Neural crest cell (in vitro differentiated cells): Measurements from ENCODE around the gene CHRDL2. TPM values are rescaled to one million over a fixed set of nuclear protein-coding genes. Genes with fewer than 3 reads are reported as not detected.
A peak's percentile ranks its signal among the peaks of the same experiment; 100 is the strongest.
"Not testable (repeated sequence)": the region's sequence is repeated elsewhere in the genome, so short reads cannot be mapped to it uniquely, and the experiment has no call there.

Experiments used
- DNase-seq: peaks from one replicate; pipeline ENCODE4 v3.0.0; 2021; ENCODE audit warnings: low read depth, mixed read lengths, low spot score
- H3K27ac Mint-ChIP-seq: one replicate; pipeline ENCODE4 v1.8.0; 2021; ENCODE audit warnings: mild to moderate bottlenecking, mixed read lengths; ENCODE audit not compliant: unreplicated experiment
- H3K27me3 Mint-ChIP-seq: 2 replicates; pipeline ENCODE4 v1.8.0; 2021; ENCODE audit warnings: low read depth, mild to moderate bottlenecking, mixed read lengths
- H3K36me3 Mint-ChIP-seq: 2 replicates; pipeline ENCODE4 v1.8.0; 2021; ENCODE audit warnings: low read depth, mild to moderate bottlenecking, mixed read lengths
- H3K4me1 Mint-ChIP-seq: 2 replicates; pipeline ENCODE4 v1.8.0; 2021; ENCODE audit warnings: mixed read lengths
- H3K4me3 Mint-ChIP-seq: one replicate; pipeline ENCODE4 v1.8.0; 2021; ENCODE audit warnings: mild to moderate bottlenecking, mixed read lengths
- H3K9me3 Mint-ChIP-seq: 2 replicates; pipeline ENCODE4 v1.8.0; 2021; ENCODE audit warnings: mixed read lengths
- CTCF ChIP-seq: fragments of 200-600 bp; sonication (generic); conservative IDR thresholded peaks from 2 replicates; pipeline ENCODE4 v1.5.0; 2021; ENCODE audit warnings: antibody characterized with exemption, mild to moderate bottlenecking
- total RNA-seq: library from RNA; stranded (reverse); gene quantifications from 2 replicates; pipeline ENCODE4 v1.2.1, GENCODE V29; 2021

CHRDL2 gene
- total RNA-seq, 1 donor from 2014 or later: 0.35 TPM

GRCh38 chr11:74754507-74755252 lies 23.5 kb upstream of the CHRDL2 start:
- TF ChIP-seq CTCF: no peak
- no peak for DNase-seq
- Mint-ChIP-seq H3K9me3 (peaks cover 4% of the 10 kb centered on the region), H3K36me3 (peaks cover 13% of the 10 kb centered on the region), H3K27me3 (no peaks in the 10 kb centered on the region), H3K4me1 (peaks cover 24% of the 10 kb centered on the region), H3K27ac (no peak overlapping the region), H3K4me3 (no peak overlapping the region)

- H3K27me3 Mint-ChIP-seq: no peaks in the 10 kb centered on the region
- H3K9me3 Mint-ChIP-seq: peaks cover under 1% of the 10 kb centered on the region
- no peak overlapping the region for H3K27ac Mint-ChIP-seq
- no peak for DNase-seq
- peaks cover 42% of the 10 kb centered on the region for H3K4me1 Mint-ChIP-seq
- TF ChIP-seq CTCF: no peak
- H3K36me3 Mint-ChIP-seq: peaks cover 9% of the 10 kb centered on the region
- peak overlapping the region; percentile 82 for H3K4me3 Mint-ChIP-seq
Observed at GRCh38 chr11:74751303-74751702, 20.1 kb upstream of the CHRDL2 start.

- H3K9me3 Mint-ChIP-seq, H3K36me3 Mint-ChIP-seq, DNase-seq, H3K27ac Mint-ChIP-seq, H3K27me3 Mint-ChIP-seq: not testable (repeated sequence)
- H3K4me3 Mint-ChIP-seq: peak overlapping the region; percentile 91
- peaks cover 41% of the 10 kb centered on the region for H3K4me1 Mint-ChIP-seq
Observed at GRCh38 chr11:74750598-74750997, 19.4 kb upstream of the CHRDL2 start.

- Mint-ChIP-seq H3K36me3 (peaks cover 3% of the 10 kb centered on the region), H3K27me3 (no peaks in the 10 kb centered on the region), H3K27ac (no peak overlapping the region), H3K4me1 (peaks cover 37% of the 10 kb centered on the region), H3K4me3 (peak overlapping the region; percentile 91), H3K9me3 (no peaks in the 10 kb centered on the region)
- TF ChIP-seq CTCF: no peak
- no peak for DNase-seq
Observed at GRCh38 chr11:74749965-74750296, 18.7 kb upstream of the CHRDL2 start.

DNA sequence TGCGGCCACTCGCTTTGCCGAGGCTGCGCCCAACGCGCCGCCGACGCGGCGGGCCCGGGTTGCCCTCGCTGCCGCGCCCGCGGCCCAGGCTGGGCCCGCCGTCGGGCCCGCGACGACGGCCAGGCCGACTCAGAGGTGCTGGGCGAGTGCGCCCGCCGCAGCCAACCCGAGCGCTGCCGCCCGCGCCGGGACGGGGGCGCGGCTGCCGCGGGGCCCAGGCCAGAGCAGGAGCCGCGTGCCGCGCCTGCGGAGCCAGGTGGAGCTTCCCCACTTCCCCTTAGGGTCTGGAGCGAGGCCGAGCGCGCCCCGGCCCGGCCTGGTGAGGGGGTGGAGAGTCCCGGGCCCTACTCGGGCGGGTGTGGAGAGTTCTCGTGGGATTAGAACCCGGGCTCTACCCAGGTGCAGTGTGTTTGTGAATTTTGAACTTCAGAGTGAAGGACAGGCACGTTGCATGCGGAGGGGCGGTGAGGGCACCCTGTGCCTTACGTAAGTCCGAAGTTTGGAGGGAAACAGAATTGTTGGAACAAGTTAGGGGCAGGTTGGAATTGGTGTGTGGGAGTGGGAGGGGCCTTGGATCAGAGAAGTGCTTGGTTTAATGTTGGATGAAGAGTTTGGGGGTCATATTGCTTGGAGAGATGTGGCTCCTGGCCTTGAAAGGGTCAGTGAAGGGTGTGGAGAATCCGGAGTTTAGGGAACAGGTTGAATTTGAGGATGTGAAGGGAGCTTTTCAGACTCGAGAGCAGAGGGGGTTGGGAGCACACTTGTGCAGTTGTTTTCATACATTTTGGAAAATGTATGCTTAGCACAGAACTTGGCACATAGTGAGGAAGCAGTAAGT lies 18.1 kb upstream of the CHRDL2 start:
- H3K9me3 Mint-ChIP-seq: no peaks in the 10 kb centered on the region
- H3K4me3 Mint-ChIP-seq: peak overlapping the region; percentile 91
- no peaks in the 10 kb centered on the region for H3K27me3 Mint-ChIP-seq
- H3K27ac Mint-ChIP-seq: peak overlapping the region; percentile 95
- H3K36me3 Mint-ChIP-seq: peaks cover 3% of the 10 kb centered on the region
- H3K4me1 Mint-ChIP-seq: peaks cover 37% of the 10 kb centered on the region
- no peak for TF ChIP-seq CTCF
- peak; percentile 25 for DNase-seq
